Measurements from ENCODE around the gene C5orf52.

DNA sequence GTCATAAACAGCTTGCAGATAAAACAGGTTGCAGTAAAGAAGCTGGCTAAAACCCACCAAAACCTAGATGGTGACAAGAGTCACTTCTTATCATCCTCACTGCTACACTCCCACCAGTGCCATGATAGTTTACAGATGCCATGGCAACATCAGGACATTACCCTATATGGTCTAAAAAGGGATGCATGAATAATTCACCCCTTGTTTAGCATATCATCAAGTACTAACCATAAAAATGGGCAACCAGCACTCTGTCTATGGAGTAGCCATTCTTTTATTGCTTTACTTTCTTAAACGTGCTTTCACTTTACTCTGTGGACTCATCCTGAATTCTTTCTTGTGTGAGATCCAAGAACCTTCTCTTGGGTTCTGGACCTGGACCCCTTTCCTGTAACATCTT, 12.4 kb upstream of the C5orf52 start:
- TF ChIP-seq POLR2AphosphoS5 (IDR thresholded peaks at IDR 0.05), result no peak
- TF ChIP-seq, protein P1, sequence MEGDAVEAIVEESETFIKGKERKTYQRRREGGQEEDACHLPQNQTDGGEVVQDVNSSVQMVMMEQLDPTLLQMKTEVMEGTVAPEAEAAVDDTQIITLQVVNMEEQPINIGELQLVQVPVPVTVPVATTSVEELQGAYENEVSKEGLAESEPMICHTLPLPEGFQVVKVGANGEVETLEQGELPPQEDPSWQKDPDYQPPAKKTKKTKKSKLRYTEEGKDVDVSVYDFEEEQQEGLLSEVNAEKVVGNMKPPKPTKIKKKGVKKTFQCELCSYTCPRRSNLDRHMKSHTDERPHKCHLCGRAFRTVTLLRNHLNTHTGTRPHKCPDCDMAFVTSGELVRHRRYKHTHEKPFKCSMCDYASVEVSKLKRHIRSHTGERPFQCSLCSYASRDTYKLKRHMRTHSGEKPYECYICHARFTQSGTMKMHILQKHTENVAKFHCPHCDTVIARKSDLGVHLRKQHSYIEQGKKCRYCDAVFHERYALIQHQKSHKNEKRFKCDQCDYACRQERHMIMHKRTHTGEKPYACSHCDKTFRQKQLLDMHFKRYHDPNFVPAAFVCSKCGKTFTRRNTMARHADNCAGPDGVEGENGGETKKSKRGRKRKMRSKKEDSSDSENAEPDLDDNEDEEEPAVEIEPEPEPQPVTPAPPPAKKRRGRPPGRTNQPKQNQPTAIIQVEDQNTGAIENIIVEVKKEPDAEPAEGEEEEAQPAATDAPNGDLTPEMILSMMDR (IDR thresholded peaks at IDR 0.05), result no peak

All from breast epithelium (tissue), 3 donors.